ENCODE data around the gene TNRC6C.

TNRC6C gene

GRCh38 chr17:78014646-78015045 lies 56.1 kb downstream of the TNRC6C start:
- DNase-seq: no peak

GRCh38 chr17:78016852-78017251 lies 58.3 kb downstream of the TNRC6C start:
- no peak for DNase-seq

- no peak for DNase-seq
Measured at GRCh38 chr17:78019367-78019975, 61.0 kb downstream of the TNRC6C start.

GRCh38 chr17:78019976-78020716 lies 61.6 kb downstream of the TNRC6C start:
- no peak for DNase-seq

- DNase-seq: no peak
Measured at GRCh38 chr17:78020717-78021108, 62.2 kb downstream of the TNRC6C start.

- no peak for DNase-seq
Measured at GRCh38 chr17:78022425-78022824, 63.9 kb downstream of the TNRC6C start.

- no peak for DNase-seq
Measured at GRCh38 chr17:78023042-78023441, 64.5 kb downstream of the TNRC6C start.

GRCh38 chr17:78026381-78026780 lies 67.9 kb downstream of the TNRC6C start:
- no peak for DNase-seq

- DNase-seq: no peak
Measured at GRCh38 chr17:78027121-78027520, 68.6 kb downstream of the TNRC6C start.

- no peak for DNase-seq
Measured at GRCh38 chr17:78029697-78030096, 71.2 kb downstream of the TNRC6C start.

GRCh38 chr17:78031435-78031834 lies 72.9 kb downstream of the TNRC6C start:
- no peak for DNase-seq

- DNase-seq: no peak
Measured at GRCh38 chr17:78032166-78032565, 73.7 kb downstream of the TNRC6C start.

- no peak for DNase-seq
Measured at GRCh38 chr17:78034429-78035091, 76.1 kb downstream of the TNRC6C start.

- no peak for DNase-seq
Measured at GRCh38 chr17:78037280-78037679, 78.8 kb downstream of the TNRC6C start.

GRCh38 chr17:78038748-78039288 lies 80.3 kb downstream of the TNRC6C start:
- DNase-seq: no peak

GRCh38 chr17:78039581-78039980 lies 81.1 kb downstream of the TNRC6C start:
- DNase-seq: no peak

GRCh38 chr17:78040440-78041385 lies 82.2 kb downstream of the TNRC6C start:
- peak; percentile 69 for DNase-seq

GRCh38 chr17:78041386-78042179 lies 83.1 kb downstream of the TNRC6C start:
- no peak for DNase-seq

- DNase-seq: no peak
Measured at GRCh38 chr17:78042542-78042941, 84.0 kb downstream of the TNRC6C start.

GRCh38 chr17:78043031-78043430 lies 84.5 kb downstream of the TNRC6C start:
- DNase-seq: no peak

GRCh38 chr17:78044280-78044835 lies 85.9 kb downstream of the TNRC6C start:
- no peak for DNase-seq
